Retinal pigment epithelial cell (primary cell): ENCODE results near the gene ALLC.
A peak's percentile ranks its signal among the peaks of the same experiment; 100 is the strongest.

ENCODE experiments used
- DNase-seq: peaks from one replicate; pipeline ENCODE4 v3.0.0-alpha.2; 2010; ENCODE audit warnings: low read depth
- H3K4me3 ChIP-seq: 2 replicates; pipeline ENCODE4 v1.5.1; 2011; ENCODE audit warnings: mild to moderate bottlenecking, low read length, control low read depth, moderate library complexity
- TF ChIP-seq, protein P1 (sequence below): conservative IDR thresholded peaks from 2 replicates; pipeline ENCODE4 v1.5.1; 2011; ENCODE audit warnings: low read depth, low read length, control low read depth, inconsistent platforms

ALLC gene

DNA sequence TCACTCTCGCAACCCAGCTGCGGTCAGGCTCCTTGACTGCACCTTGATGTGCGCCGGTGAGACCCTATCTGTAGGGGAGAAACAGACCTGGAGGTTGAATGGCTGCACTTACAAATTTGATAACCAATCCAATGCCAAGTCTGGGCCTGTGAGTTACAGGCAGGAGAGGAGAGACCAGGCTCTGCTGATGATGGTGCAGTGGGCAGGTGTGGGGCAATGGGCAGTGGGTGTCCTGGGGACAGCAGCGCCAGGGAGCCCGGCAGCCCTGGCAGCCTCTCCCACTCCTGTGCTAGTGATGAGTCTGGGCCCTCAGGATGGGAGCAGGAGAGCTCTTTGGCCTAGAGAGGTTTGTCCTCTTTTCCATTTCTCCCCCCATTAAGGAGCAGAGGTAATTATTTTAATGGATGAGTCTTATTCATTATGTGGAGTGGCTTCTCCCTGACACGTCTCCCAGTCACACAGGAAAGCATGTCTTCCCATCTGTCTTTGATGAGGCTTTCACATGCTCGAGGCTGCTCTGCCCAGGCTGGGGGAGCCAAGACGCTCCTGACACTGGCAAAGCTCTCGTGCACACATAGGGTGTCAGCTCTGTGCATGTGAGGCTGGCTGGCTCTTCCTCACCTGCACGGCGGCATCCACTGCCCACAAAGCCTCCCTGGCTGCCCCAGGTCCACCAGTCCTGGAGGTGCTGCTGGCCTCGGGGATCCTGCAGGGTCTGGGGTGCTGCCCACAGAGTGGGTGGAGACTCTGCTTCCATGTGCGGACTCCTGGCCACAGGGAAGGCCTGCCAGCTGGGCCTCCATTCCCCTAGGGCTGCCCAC, 10.0 kb upstream of the ALLC start:
- TF ChIP-seq, protein P1, sequence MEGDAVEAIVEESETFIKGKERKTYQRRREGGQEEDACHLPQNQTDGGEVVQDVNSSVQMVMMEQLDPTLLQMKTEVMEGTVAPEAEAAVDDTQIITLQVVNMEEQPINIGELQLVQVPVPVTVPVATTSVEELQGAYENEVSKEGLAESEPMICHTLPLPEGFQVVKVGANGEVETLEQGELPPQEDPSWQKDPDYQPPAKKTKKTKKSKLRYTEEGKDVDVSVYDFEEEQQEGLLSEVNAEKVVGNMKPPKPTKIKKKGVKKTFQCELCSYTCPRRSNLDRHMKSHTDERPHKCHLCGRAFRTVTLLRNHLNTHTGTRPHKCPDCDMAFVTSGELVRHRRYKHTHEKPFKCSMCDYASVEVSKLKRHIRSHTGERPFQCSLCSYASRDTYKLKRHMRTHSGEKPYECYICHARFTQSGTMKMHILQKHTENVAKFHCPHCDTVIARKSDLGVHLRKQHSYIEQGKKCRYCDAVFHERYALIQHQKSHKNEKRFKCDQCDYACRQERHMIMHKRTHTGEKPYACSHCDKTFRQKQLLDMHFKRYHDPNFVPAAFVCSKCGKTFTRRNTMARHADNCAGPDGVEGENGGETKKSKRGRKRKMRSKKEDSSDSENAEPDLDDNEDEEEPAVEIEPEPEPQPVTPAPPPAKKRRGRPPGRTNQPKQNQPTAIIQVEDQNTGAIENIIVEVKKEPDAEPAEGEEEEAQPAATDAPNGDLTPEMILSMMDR, result no peak
- DNase-seq, result no peak
- H3K4me3 ChIP-seq, result no peak overlapping the region

DNA sequence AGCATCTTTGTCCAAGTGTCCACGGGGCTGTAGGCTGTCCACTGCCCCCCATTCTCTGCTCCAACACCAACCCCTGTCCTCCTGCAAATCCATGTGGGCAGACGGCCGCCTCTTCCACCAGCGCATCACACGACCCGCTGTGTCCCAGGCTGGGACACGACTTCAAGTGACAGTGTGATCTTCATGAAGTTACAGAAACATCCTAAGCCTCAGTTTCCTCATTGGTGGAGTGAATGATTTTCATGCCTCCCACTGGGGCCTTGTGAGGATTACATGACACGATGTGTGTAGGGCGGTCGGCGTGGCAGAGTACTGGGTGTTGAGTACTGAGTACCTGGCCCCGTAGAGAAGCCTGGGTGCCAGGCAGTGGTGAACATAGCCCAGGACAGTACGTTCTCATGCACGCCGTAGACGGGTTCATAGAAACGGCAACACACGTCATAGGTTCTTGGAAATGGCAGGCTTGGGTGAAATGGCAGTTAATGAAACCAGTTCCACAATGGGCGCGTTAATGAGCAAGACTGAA, 9.3 kb upstream of the ALLC start:
- no peak overlapping the region for H3K4me3 ChIP-seq
- TF ChIP-seq, protein P1, result no peak
- no peak for DNase-seq

GRCh38 chr2:3649581-3649980, 8.4 kb upstream of the ALLC start:
- TF ChIP-seq, protein P1, result no peak
- no peak for DNase-seq
- no peak overlapping the region for H3K4me3 ChIP-seq

DNA sequence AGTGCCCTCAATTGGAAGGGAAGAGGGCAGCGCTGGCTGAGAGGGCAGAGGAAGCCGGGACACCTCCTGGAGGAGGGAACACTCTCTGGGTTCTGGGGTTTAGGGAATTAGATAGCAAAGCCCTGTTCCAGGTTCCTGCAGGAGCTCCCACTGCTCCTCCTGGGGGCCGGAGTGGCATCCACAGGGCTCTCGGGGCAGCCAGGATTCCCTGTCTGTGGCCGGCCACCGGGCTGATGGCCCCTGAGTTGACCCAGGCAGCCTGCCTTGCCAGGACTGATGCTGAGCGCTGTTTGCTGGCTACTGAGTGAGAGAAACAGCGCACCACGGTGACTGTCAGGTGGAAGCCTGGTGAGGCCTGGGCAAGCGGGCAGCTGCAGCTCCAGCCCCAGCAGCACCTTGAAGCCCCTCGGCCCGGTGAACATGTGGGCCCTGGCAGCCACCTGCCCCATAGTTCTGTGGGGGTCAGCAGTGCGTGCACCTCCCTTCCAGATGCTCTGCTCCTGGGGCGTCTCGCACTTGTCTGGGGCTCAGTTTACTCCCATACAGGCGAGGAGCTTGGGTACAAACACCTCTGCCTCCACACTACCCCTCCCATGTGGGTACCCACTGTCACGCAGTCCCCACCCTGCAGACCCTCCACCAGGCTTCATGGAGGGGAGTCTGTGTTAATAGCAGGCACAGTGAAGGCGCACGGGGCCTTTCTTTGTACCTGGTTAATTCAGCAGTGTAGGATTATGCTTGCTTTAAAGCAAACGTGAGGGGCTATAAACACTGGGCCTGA, 7.7 kb upstream of the ALLC start:
- no peak overlapping the region for H3K4me3 ChIP-seq
- no peak for DNase-seq
- TF ChIP-seq, protein P1, result no peak

DNA sequence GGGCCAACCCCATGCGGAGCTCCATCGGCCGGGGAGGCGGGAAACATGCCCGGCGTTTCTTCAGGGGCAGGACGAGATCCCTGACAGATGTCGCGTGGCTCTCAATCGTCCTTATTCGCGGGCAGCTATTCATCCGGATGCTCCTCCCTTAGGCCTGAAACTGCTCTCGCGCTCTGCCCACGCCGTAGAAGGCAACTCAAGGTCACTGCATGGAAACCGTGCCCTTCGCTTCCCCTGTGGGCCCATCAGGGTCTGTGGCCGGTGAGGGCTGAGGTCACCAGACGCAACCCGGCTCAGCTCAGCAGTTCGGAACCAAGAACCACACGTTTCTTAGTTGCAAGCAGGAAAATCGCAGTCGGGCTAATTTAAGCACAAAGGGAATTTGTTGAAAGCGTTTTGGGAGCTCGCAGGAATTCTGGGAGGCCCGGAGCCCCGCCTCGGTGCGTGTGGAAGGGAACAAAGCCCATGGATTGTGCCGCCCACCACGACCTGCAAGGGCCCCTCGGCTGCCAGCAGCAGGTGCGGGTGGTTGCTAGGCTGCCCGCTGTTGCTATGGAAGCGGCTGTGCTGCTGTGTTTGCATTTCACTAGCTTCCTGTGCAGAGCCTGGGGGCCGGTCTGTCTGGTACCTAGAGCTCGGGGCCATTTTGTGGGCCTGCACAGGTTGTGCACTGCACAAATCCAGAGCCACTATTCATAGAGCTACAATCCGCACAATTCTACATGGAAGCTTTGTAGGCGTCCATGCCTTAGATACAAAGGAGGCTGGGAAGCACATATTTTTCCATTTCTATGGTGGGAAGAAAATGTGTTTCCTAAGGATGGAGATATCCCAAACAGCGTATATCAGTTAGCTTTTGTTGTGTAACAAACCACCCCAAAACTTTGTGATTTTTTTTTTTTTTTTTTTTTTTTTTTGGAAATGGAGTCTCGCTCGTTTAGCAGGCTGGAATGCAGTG, 6.0 kb upstream of the ALLC start:
- TF ChIP-seq, protein P1, result no peak
- H3K4me3 ChIP-seq, result peak overlapping the region; percentile 46
- DNase-seq, result no peak

DNA sequence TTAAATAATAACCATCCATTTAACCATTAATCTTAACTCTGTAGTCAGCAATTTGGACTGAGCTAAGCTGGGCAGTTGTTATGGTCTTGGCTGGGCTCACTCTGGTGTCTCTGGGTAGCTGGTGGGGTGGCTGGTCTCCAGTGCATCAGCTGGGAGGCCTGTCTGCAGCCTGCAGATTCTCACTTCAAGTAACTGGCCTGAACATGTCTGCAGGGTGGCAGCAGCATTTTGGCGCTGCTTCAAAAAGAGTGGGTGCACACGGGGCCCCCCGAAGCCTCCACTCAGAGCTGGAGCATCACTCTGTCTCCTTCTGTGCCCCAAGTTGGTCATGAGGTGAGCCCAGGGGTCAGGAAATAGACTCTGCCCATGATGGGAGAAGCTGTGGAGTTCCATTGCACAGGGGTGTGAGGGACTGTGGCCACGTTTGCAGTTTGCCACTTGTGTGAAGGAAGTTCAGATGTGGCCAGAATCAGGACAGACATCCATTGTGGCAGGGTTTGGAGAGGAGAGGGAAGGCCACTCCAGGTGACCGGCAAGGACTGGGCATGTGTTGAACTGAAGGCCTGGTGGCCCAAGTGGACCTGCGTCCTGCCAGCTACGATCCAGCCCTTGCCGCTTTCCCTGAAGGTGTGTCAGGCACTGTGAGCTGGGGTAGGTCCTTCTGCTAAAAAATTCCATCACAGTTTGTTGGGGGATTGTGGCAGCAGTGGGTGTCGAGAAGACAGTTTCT, 4.9 kb upstream of the ALLC start:
- TF ChIP-seq, protein P1, result no peak
- no peak overlapping the region for H3K4me3 ChIP-seq
- no peak for DNase-seq
